22Rv1 (cell line): ENCODE measurements around the gene DMRTB1.

Experiments used
- H3K27ac ChIP-seq: fragments of 450-650 bp; 2 replicates; pipeline ENCODE4 v1.5.1; 2017
- CTCF ChIP-seq: fragments of 450-650 bp; IDR thresholded peaks from 2 replicates; pipeline ENCODE4 v1.5.1; 2017; ENCODE audit warnings: mild to moderate bottlenecking
- ZFX ChIP-seq: fragments of 450-650 bp; IDR thresholded peaks from 2 replicates; pipeline ENCODE4 v1.6.1; 2017; ENCODE audit warnings: antibody characterized with exemption, borderline replicate concordance

DMRTB1 gene

GRCh38 chr1:53473463-53473862 lies 14.3 kb downstream of the DMRTB1 start:
- TF ChIP-seq CTCF (peak; percentile 43; the same call in 1 of the 2 replicates), ZFX (no peak)

GRCh38 chr1:53475664-53476063 lies 16.5 kb downstream of the DMRTB1 start:
- H3K27ac ChIP-seq, result no peak overlapping the region
- TF ChIP-seq ZFX (no peak), CTCF (no peak)

More at GRCh38 chr1:53473463-53473862, 14.3 kb downstream of the DMRTB1 start:
- no peak overlapping the region for H3K27ac ChIP-seq

GRCh38 chr1:53476579-53476978 lies 17.4 kb downstream of the DMRTB1 start:
- no peak overlapping the region for H3K27ac ChIP-seq
- TF ChIP-seq ZFX (no peak), CTCF (no peak)

GRCh38 chr1:53477651-53478501 lies 18.7 kb downstream of the DMRTB1 start:
- no peak overlapping the region for H3K27ac ChIP-seq
- TF ChIP-seq ZFX (no peak), CTCF (no peak)

- TF ChIP-seq CTCF (no peak), ZFX (no peak)
Observed at GRCh38 chr1:53478502-53478818, 19.3 kb downstream of the DMRTB1 start.

GRCh38 chr1:53480678-53481077 lies 21.5 kb downstream of the DMRTB1 start:
- TF ChIP-seq ZFX (no peak), CTCF (no peak; the same call in 1 of the 2 replicates)
- no peak overlapping the region for H3K27ac ChIP-seq

More at GRCh38 chr1:53478502-53478818, 19.3 kb downstream of the DMRTB1 start:
- no peak overlapping the region for H3K27ac ChIP-seq

GRCh38 chr1:53481456-53481855 lies 22.3 kb downstream of the DMRTB1 start:
- TF ChIP-seq ZFX (no peak), CTCF (no peak)
- H3K27ac ChIP-seq, result no peak overlapping the region
